WTC11 (cell line): ENCODE results near the gene MAPK14. TPM values are rescaled to one million over a fixed set of nuclear protein-coding genes. Genes with fewer than 3 reads are reported as not detected.

ENCODE experiments used
- ATAC-seq: fragments of 200-7000 bp; cut with Tn5 transposase; 2 replicates; pipeline ENCODE4 v1.10.0; 2021; ENCODE audit warnings: mild to moderate bottlenecking, moderate library complexity
- CTCF ChIA-PET: fragments of 300-600 bp; sonication (Branson Sonifier 250); formaldehyde crosslinking; loops from one replicate; lab custom pipeline; 2021; ENCODE audit warnings: antibody characterized with exemption; lab: Charles Lee
- POLR2A ChIA-PET: fragments of 350-600 bp; sonication (Branson Sonifier 250); formaldehyde crosslinking; loops from one replicate; lab custom pipeline; 2021; ENCODE audit warnings: antibody characterized with exemption; lab: Charles Lee
- DNase-seq: peaks from one replicate; pipeline ENCODE4 v3.0.0; 2021; ENCODE audit warnings: low spot score
- H3K27ac Mint-ChIP-seq: 2 replicates; pipeline ENCODE4 v1.8.0; 2021; ENCODE audit warnings: mixed read lengths
- H3K27me3 Mint-ChIP-seq: 2 replicates; pipeline ENCODE4 v1.8.0; 2021; ENCODE audit warnings: low read depth, mild to moderate bottlenecking, moderate library complexity, mixed read lengths
- H3K36me3 Mint-ChIP-seq: 2 replicates; pipeline ENCODE4 v1.8.0; 2021; ENCODE audit warnings: mixed read lengths
- H3K4me1 Mint-ChIP-seq: 2 replicates; pipeline ENCODE4 v1.8.0; 2022; ENCODE audit warnings: mixed read lengths
- H3K4me3 Mint-ChIP-seq: 2 replicates; pipeline ENCODE4 v1.8.0; 2021; ENCODE audit warnings: mild to moderate bottlenecking, moderate library complexity, mixed read lengths
- H3K9me3 Mint-ChIP-seq: 2 replicates; pipeline ENCODE4 v1.8.0; 2021; ENCODE audit warnings: mixed read lengths
- CBFB ChIP-seq: sonication (generic); formaldehyde crosslinking; IDR thresholded peaks from 2 replicates; pipeline ENCODE4 v1.8.1; 2022; ENCODE audit warnings: mild to moderate bottlenecking, low read depth, missing genetic modification reagents
- CREB1 ChIP-seq: sonication (generic); formaldehyde crosslinking; IDR thresholded peaks from 2 replicates; pipeline ENCODE4 v1.8.0; 2023; ENCODE audit warnings: mild to moderate bottlenecking, missing genetic modification reagents
- CREM ChIP-seq: sonication (generic); formaldehyde crosslinking; IDR thresholded peaks from 2 replicates; pipeline ENCODE4 v1.8.1; 2022; ENCODE audit warnings: mild to moderate bottlenecking, missing genetic modification reagents, moderate library complexity
- FOXK1 ChIP-seq: sonication (generic); formaldehyde crosslinking; IDR thresholded peaks from 2 replicates; pipeline ENCODE4 v1.8.0; 2022; ENCODE audit warnings: mild to moderate bottlenecking, moderate library complexity, missing genetic modification reagents
- GABPB1 ChIP-seq: sonication (generic); formaldehyde crosslinking; IDR thresholded peaks from 2 replicates; pipeline ENCODE4 v1.8.1; 2023; ENCODE audit warnings: mild to moderate bottlenecking, missing genetic modification reagents
- GRHL2 ChIP-seq: fragments of 250-450 bp; sonication (Bioruptor Pico); IDR thresholded peaks from 2 replicates; pipeline ENCODE4 v1.8.0; 2022; ENCODE audit warnings: mild to moderate bottlenecking, moderate library complexity; ENCODE audit not compliant: insufficient replicate concordance, severe bottlenecking
- HMGXB4 ChIP-seq: sonication (generic); formaldehyde crosslinking; IDR thresholded peaks from 2 replicates; pipeline ENCODE4 v1.8.1; 2023; ENCODE audit warnings: mild to moderate bottlenecking, moderate library complexity, missing genetic modification reagents
- NFATC4 ChIP-seq: fragments of 250-450 bp; sonication (Bioruptor Pico); IDR thresholded peaks from 2 replicates; pipeline ENCODE4 v1.9.0; 2021; ENCODE audit warnings: mild to moderate bottlenecking
- OVOL2 ChIP-seq: fragments of 250-450 bp; sonication (Bioruptor Pico); IDR thresholded peaks from 2 replicates; pipeline ENCODE4 v1.9.0; 2021; ENCODE audit warnings: mild to moderate bottlenecking, borderline replicate concordance
- TEAD4 ChIP-seq: sonication (generic); formaldehyde crosslinking; IDR thresholded peaks from 2 replicates; pipeline ENCODE4 v1.8.0; 2022; ENCODE audit warnings: mild to moderate bottlenecking, missing genetic modification reagents
- ZNF219 ChIP-seq: sonication (generic); formaldehyde crosslinking; IDR thresholded peaks from 2 replicates; pipeline ENCODE4 v1.8.0; 2023; ENCODE audit warnings: missing genetic modification reagents, mild to moderate bottlenecking, borderline replicate concordance
- ZNF263 ChIP-seq: sonication (generic); formaldehyde crosslinking; IDR thresholded peaks from 2 replicates; pipeline ENCODE4 v1.8.1; 2022; ENCODE audit warnings: low read depth, mild to moderate bottlenecking, moderate library complexity, missing genetic modification reagents
- ZNF423 ChIP-seq: fragments of 250-450 bp; sonication (Bioruptor Pico); IDR thresholded peaks from 2 replicates; pipeline ENCODE4 v2.1.2; 2022; ENCODE audit warnings: mild to moderate bottlenecking, moderate library complexity
- total RNA-seq: library from RNA; stranded (reverse); gene quantifications from 3 replicates; pipeline ENCODE4 v1.2.3, GENCODE V29; 2021
- TF ChIP-seq, protein P1 (sequence below): fragments of 200-600 bp; IDR thresholded peaks from 2 replicates; pipeline ENCODE4 v1.8.0; 2022; ENCODE audit warnings: antibody characterized with exemption
- TF ChIP-seq, protein P2 (sequence below): sonication (generic); formaldehyde crosslinking; conservative IDR thresholded peaks from 2 replicates; pipeline ENCODE4 v1.8.1; 2023; ENCODE audit warnings: mild to moderate bottlenecking, low read depth, missing genetic modification reagents, moderate library complexity
- TF ChIP-seq, protein P3 (sequence below): sonication (generic); formaldehyde crosslinking; IDR thresholded peaks from 2 replicates; pipeline ENCODE4 v1.8.1; 2023; ENCODE audit warnings: mild to moderate bottlenecking, missing genetic modification reagents, moderate library complexity
- TF ChIP-seq, protein P4 (sequence below): sonication (generic); formaldehyde crosslinking; IDR thresholded peaks from 2 replicates; pipeline ENCODE4 v1.8.0; 2022; ENCODE audit warnings: mild to moderate bottlenecking, missing genetic modification reagents

MAPK14 gene
- total RNA-seq, 1 experiment from 2014 or later = 34.0 TPM

- ChIA-PET POLR2A (interaction anchor here (0.7 to 1.4 kb wide), 2 partner anchors 66 to 67 kb away, joined by 4 to 12 read pairs; partner anchors contain the start of gene MAPK14), CTCF (interaction anchor here (0.7 to 3.5 kb wide), 10 partner anchors 11 to 247 kb away, joined by 3 to 37 read pairs (median 4); partner anchors contain the start of gene MAPK14)
- Mint-ChIP-seq H3K27ac (no peak overlapping the region), H3K27me3 (no peaks in the 10 kb centered on the region), H3K4me1 (peaks cover 11% of the 10 kb centered on the region), H3K9me3 (no peaks in the 10 kb centered on the region), H3K36me3 (no peaks in the 10 kb centered on the region; the same call in 1 of the 2 replicates), H3K4me3 (no peak overlapping the region)
- TF ChIP-seq ZNF219 (CRISPR knock-in tag) = no peak
- TF ChIP-seq OVOL2 (CRISPR knock-in tag) = no peak
- no peak for TF ChIP-seq TEAD4
- no peak for TF ChIP-seq CREM (CRISPR knock-in tag)
- TF ChIP-seq GRHL2 (CRISPR knock-in tag) = no peak
- TF ChIP-seq HMGXB4 (CRISPR knock-in tag) = no peak
- TF ChIP-seq ZNF423 (CRISPR knock-in tag) = no peak
- DNase-seq = no peak
- ATAC-seq = no peak
Measured at GRCh38 chr6:36094238-36094637, 66.6 kb downstream of the MAPK14 start.

DNA sequence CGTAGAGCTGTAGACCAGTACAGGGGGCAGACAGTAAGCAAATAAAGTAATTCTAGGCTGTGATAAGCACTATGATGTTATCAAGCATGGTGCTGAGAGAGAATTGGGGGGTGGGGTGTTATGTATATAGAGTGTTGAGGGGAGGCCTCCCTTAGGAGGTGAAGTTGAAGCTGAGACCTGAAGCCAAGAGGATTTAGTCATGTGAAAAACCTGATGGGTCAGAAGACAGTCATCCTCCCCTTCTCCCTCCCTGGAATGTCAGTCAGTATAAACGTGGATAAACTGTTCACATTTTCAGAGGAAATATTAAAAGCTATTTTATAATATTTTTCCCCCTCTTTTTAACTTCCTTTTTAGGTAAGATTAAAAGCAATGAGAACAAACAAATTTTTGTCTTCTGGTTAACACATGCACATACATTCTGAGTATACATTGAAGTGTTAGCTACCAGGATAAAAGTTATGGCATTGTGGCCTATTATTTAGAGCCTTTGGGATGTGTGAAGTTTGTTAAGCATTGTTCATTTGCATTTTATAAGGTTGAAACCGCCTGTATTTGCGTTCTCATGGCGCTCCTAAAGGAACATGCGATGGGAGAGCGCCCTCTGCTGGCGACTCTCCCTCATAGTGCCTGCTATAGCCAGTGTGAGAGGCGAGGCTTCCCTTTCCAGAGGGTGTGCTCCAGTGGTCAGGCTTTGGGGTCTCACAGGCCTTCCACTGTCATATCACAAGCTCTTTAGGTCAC lies 67.3 kb downstream of the MAPK14 start:
- no peaks in the 10 kb centered on the region for H3K27me3 Mint-ChIP-seq
- ChIA-PET POLR2A (interaction anchor here (0.7 to 1.4 kb wide), 2 partner anchors 67 kb away, joined by 4 to 12 read pairs; partner anchors contain the start of gene MAPK14), CTCF (interaction anchor here (0.6 to 3.5 kb wide), 15 partner anchors 10 to 270 kb away, joined by 3 to 37 read pairs (median 3); partner anchors contain the start of gene MAPK14)
- ATAC-seq = peak; percentile 92
- H3K27ac Mint-ChIP-seq = no peak overlapping the region
- H3K4me3 Mint-ChIP-seq = no peak overlapping the region
- peaks cover 11% of the 10 kb centered on the region for H3K4me1 Mint-ChIP-seq
- peak; percentile 77 for DNase-seq
- TF ChIP-seq GABPB1 (CRISPR knock-in tag) (0 out of 2 replicates have a peak, but pooled peaks have one; percentile 21), CREB1 (no peak)
- TF ChIP-seq, protein P1, sequence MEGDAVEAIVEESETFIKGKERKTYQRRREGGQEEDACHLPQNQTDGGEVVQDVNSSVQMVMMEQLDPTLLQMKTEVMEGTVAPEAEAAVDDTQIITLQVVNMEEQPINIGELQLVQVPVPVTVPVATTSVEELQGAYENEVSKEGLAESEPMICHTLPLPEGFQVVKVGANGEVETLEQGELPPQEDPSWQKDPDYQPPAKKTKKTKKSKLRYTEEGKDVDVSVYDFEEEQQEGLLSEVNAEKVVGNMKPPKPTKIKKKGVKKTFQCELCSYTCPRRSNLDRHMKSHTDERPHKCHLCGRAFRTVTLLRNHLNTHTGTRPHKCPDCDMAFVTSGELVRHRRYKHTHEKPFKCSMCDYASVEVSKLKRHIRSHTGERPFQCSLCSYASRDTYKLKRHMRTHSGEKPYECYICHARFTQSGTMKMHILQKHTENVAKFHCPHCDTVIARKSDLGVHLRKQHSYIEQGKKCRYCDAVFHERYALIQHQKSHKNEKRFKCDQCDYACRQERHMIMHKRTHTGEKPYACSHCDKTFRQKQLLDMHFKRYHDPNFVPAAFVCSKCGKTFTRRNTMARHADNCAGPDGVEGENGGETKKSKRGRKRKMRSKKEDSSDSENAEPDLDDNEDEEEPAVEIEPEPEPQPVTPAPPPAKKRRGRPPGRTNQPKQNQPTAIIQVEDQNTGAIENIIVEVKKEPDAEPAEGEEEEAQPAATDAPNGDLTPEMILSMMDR = peak; percentile 93
- H3K36me3 Mint-ChIP-seq = no peaks in the 10 kb centered on the region; the same call in 1 of the 2 replicates
- H3K9me3 Mint-ChIP-seq = no peaks in the 10 kb centered on the region

DNA sequence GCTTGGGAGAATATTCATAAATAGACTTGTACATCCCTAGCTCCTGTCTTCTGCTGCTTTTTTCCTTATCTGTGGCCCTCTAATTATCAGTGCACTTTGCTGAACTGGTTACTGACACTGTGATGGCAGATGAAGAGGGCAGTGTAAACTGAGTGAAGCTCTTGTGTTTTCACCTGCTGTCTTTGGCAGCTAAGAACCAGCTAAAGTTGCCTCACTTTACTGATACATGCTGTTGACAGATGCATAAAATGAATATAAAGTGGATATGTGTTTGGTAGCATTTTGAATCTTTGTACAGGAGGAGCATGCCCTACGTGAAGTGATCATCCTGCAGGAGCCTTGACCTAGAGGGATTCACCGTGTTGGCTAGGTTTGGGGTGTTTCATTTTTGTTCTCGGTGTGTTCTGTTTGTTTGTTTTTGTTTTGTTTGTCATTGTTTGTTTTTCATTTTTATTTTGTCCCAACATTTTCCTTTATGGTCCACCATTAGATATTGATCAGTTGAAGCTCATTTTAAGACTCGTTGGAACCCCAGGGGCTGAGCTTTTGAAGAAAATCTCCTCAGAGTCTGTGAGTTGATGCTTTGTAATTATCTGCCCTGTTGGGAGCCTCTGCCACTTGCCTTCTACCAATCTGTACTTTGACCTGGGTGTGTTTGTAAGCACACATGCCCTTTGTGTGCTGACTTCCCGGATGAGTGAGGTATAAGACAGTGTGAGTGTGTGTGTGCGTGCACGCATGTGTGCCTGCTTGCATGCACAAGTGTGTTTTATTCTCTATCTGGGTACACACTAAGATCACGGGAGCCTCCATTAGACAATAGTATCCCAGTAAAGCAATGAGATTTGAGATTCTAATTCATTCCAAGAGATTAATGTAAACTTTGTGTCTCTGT lies 68.1 kb downstream of the MAPK14 start:
- Mint-ChIP-seq H3K36me3 (no peaks in the 10 kb centered on the region; the same call in 1 of the 2 replicates), H3K9me3 (no peaks in the 10 kb centered on the region), H3K27ac (no peak overlapping the region), H3K4me3 (no peak overlapping the region), H3K27me3 (no peaks in the 10 kb centered on the region), H3K4me1 (peaks cover 11% of the 10 kb centered on the region)
- TF ChIP-seq CREM (CRISPR knock-in tag) (no peak), FOXK1 (CRISPR knock-in tag) (no peak), CBFB (CRISPR knock-in tag) (no peak), NFATC4 (no peak), GABPB1 (CRISPR knock-in tag) (peak; percentile 51; the same call in 1 of the 2 replicates), ZNF263 (no peak)
- TF ChIP-seq, protein P2, sequence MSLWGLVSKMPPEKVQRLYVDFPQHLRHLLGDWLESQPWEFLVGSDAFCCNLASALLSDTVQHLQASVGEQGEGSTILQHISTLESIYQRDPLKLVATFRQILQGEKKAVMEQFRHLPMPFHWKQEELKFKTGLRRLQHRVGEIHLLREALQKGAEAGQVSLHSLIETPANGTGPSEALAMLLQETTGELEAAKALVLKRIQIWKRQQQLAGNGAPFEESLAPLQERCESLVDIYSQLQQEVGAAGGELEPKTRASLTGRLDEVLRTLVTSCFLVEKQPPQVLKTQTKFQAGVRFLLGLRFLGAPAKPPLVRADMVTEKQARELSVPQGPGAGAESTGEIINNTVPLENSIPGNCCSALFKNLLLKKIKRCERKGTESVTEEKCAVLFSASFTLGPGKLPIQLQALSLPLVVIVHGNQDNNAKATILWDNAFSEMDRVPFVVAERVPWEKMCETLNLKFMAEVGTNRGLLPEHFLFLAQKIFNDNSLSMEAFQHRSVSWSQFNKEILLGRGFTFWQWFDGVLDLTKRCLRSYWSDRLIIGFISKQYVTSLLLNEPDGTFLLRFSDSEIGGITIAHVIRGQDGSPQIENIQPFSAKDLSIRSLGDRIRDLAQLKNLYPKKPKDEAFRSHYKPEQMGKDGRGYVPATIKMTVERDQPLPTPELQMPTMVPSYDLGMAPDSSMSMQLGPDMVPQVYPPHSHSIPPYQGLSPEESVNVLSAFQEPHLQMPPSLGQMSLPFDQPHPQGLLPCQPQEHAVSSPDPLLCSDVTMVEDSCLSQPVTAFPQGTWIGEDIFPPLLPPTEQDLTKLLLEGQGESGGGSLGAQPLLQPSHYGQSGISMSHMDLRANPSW (CRISPR knock-in tag) = no peak
- TF ChIP-seq, protein P1 = peak; percentile 34; the same call in 1 of the 2 replicates
- TF ChIP-seq, protein P3, sequence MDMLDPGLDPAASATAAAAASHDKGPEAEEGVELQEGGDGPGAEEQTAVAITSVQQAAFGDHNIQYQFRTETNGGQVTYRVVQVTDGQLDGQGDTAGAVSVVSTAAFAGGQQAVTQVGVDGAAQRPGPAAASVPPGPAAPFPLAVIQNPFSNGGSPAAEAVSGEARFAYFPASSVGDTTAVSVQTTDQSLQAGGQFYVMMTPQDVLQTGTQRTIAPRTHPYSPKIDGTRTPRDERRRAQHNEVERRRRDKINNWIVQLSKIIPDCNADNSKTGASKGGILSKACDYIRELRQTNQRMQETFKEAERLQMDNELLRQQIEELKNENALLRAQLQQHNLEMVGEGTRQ = no peak
- TF ChIP-seq, protein P4, sequence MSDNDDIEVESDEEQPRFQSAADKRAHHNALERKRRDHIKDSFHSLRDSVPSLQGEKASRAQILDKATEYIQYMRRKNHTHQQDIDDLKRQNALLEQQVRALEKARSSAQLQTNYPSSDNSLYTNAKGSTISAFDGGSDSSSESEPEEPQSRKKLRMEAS = no peak
- ATAC-seq (no peak), DNase-seq (no peak)
- ChIA-PET POLR2A (interaction anchor here (0.6 kb wide), 1 partner anchor 302 kb away, joined by 3 read pairs; no protein-coding TSS in a partner anchor), CTCF (interaction anchor here (0.6 to 3.5 kb wide), 8 partner anchors 13 to 271 kb away, joined by 3 to 37 read pairs (median 4); partner anchors contain the start of gene MAPK14)
